Measurements from ENCODE around the gene TPTE2. TPM values are rescaled to one million over a fixed set of nuclear protein-coding genes. Genes with fewer than 3 reads are reported as not detected.

Gene TPTE2
- polyA plus RNA-seq, 1 of the 3 experiments (the other 2 are of a cell fraction), result not detected

- no peaks in the 10 kb centered on the region for H3K9me3 ChIP-seq
- POLR2A ChIA-PET, result no interaction called here
- H3K9me2 ChIP-seq, result no peaks in the 10 kb centered on the region
- no peaks in the 10 kb centered on the region for H3K4me1 ChIP-seq (ENCODE audit: control insufficient read depth in 1 of 2, insufficient read depth in 2 of 2, low read depth in 1 of 2, low read length in 1 of 2)
- no peak overlapping the region for H2AFZ ChIP-seq (ENCODE audit: low read depth)
- no peak for TF ChIP-seq NFIC (IDR thresholded peaks at IDR 0.05; ENCODE audit: borderline replicate concordance)
- CTCF ChIA-PET, result no interaction called here
- no peak overlapping the region for H3K27ac ChIP-seq (ENCODE audit: low read depth in 2 of 2, low read length in 1 of 2)
- H3K79me2 ChIP-seq (ENCODE audit: insufficient read depth), result no peaks in the 10 kb centered on the region
- no peak overlapping the region for H3K4me2 ChIP-seq
- no peak for DNase-seq
- no peak overlapping the region for H3K9ac ChIP-seq
- H3K4me3 ChIP-seq (ENCODE audit: low read depth in 2 of 2, low read length in 1 of 2), result no peak overlapping the region
- 9% methylated on average over 2 of the region's 2 CpGs for WGBS (ENCODE audit: low lambda C conversion rate)
- H4K20me1 ChIP-seq (ENCODE audit: insufficient read depth), result no peaks in the 10 kb centered on the region
- H3F3A ChIP-seq (replicated peaks; ENCODE audit: insufficient read depth), result no peaks in the 10 kb centered on the region
- peaks cover 9% of the 10 kb centered on the region; the same call in 1 of the 2 replicates for H3K27me3 ChIP-seq (ENCODE audit: insufficient read depth)
- no peaks in the 10 kb centered on the region for H3K36me3 ChIP-seq (replicated peaks in 1 of 2; ENCODE audit: control insufficient read depth in 1 of 2, insufficient read depth in 2 of 2, low read length in 1 of 2)
Observed at GRCh38 chr13:19575230-19575629, 13.9 kb upstream of the TPTE2 start.

GRCh38 chr13:19573120-19573716 is 11.9 kb upstream of the TPTE2 start:
- no peak overlapping the region for H3K27ac ChIP-seq (ENCODE audit: low read depth in 2 of 2, low read length in 1 of 2)
- ChIA-PET POLR2A (no interaction called here), CTCF (no interaction called here)

More at GRCh38 chr13:19573120-19573716, 11.9 kb upstream of the TPTE2 start:
- Histone ChIP-seq H3K9ac (no peak overlapping the region), H3K79me2 (ENCODE audit: insufficient read depth) (no peaks in the 10 kb centered on the region), H3K4me1 (ENCODE audit: control insufficient read depth in 1 of 2, insufficient read depth in 2 of 2, low read depth in 1 of 2, low read length in 1 of 2) (no peaks in the 10 kb centered on the region), H4K20me1 (ENCODE audit: insufficient read depth) (no peaks in the 10 kb centered on the region), H3K27me3 (ENCODE audit: insufficient read depth) (peaks cover 9% of the 10 kb centered on the region; the same call in 1 of the 2 replicates), H3K4me3 (ENCODE audit: low read depth in 2 of 2, low read length in 1 of 2) (no peak overlapping the region), H3K9me3 (no peaks in the 10 kb centered on the region), H2AFZ (ENCODE audit: low read depth) (no peak overlapping the region), H3K4me2 (no peak overlapping the region), H3F3A (replicated peaks; ENCODE audit: insufficient read depth) (no peaks in the 10 kb centered on the region), H3K36me3 (replicated peaks in 1 of 2; ENCODE audit: control insufficient read depth in 1 of 2, insufficient read depth in 2 of 2, low read length in 1 of 2) (no peaks in the 10 kb centered on the region), H3K9me2 (no peaks in the 10 kb centered on the region)
- WGBS (ENCODE audit: low lambda C conversion rate), result 60% methylated on average over 9 of the region's 9 CpGs
- DNase-seq, result no peak
- TF ChIP-seq TCF12 (IDR thresholded peaks at IDR 0.05) (no peak), USF2 (IDR thresholded peaks at IDR 0.05; ENCODE audit: borderline replicate concordance, low read depth, low read length) (no peak), SMC3 (IDR thresholded peaks at IDR 0.05; ENCODE audit: low read depth, low read length) (no peak), MXI1 (IDR thresholded peaks at IDR 0.05; ENCODE audit: low read depth, low read length) (no peak), ZBTB33 (IDR thresholded peaks at IDR 0.05; ENCODE audit: borderline replicate concordance, low read depth) (no peak), FOXM1 (IDR thresholded peaks at IDR 0.05; ENCODE audit: low read depth) (no peak), RFX5 (IDR thresholded peaks at IDR 0.05; ENCODE audit: low read length) (no peak), MEF2A (IDR thresholded peaks at IDR 0.05; ENCODE audit: borderline replicate concordance, low read depth) (no peak), JUND (IDR thresholded peaks at IDR 0.05) (no peak), GATA2 (CRISPR knock-in tag; IDR thresholded peaks at IDR 0.05) (no peak)
- TF ChIP-seq, protein P1, sequence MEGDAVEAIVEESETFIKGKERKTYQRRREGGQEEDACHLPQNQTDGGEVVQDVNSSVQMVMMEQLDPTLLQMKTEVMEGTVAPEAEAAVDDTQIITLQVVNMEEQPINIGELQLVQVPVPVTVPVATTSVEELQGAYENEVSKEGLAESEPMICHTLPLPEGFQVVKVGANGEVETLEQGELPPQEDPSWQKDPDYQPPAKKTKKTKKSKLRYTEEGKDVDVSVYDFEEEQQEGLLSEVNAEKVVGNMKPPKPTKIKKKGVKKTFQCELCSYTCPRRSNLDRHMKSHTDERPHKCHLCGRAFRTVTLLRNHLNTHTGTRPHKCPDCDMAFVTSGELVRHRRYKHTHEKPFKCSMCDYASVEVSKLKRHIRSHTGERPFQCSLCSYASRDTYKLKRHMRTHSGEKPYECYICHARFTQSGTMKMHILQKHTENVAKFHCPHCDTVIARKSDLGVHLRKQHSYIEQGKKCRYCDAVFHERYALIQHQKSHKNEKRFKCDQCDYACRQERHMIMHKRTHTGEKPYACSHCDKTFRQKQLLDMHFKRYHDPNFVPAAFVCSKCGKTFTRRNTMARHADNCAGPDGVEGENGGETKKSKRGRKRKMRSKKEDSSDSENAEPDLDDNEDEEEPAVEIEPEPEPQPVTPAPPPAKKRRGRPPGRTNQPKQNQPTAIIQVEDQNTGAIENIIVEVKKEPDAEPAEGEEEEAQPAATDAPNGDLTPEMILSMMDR (IDR thresholded peaks at IDR 0.05), result no peak
- TF ChIP-seq, protein P2, sequence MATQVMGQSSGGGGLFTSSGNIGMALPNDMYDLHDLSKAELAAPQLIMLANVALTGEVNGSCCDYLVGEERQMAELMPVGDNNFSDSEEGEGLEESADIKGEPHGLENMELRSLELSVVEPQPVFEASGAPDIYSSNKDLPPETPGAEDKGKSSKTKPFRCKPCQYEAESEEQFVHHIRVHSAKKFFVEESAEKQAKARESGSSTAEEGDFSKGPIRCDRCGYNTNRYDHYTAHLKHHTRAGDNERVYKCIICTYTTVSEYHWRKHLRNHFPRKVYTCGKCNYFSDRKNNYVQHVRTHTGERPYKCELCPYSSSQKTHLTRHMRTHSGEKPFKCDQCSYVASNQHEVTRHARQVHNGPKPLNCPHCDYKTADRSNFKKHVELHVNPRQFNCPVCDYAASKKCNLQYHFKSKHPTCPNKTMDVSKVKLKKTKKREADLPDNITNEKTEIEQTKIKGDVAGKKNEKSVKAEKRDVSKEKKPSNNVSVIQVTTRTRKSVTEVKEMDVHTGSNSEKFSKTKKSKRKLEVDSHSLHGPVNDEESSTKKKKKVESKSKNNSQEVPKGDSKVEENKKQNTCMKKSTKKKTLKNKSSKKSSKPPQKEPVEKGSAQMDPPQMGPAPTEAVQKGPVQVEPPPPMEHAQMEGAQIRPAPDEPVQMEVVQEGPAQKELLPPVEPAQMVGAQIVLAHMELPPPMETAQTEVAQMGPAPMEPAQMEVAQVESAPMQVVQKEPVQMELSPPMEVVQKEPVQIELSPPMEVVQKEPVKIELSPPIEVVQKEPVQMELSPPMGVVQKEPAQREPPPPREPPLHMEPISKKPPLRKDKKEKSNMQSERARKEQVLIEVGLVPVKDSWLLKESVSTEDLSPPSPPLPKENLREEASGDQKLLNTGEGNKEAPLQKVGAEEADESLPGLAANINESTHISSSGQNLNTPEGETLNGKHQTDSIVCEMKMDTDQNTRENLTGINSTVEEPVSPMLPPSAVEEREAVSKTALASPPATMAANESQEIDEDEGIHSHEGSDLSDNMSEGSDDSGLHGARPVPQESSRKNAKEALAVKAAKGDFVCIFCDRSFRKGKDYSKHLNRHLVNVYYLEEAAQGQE (IDR thresholded peaks at IDR 0.05; ENCODE audit: low read depth, low read length), result no peak

Measured in SK-N-SH (cell line).